Spleen (tissue), 7 donors: ENCODE results near the gene CCDC92.

ENCODE experiments used
- POLR2AphosphoS5 ChIP-seq, 3 donors: sonication (generic); formaldehyde crosslinking; IDR thresholded peaks; one replicate each; pipeline ENCODE4 v1.5.1; 2017; ENCODE audit warnings: antibody characterized with exemption in 3 of 3
- TF ChIP-seq, protein P1 (sequence below), 11 experiments: fragments of 200-600 bp in 7 of 11; fragments of 450-650 bp in 4 of 11; sonication (generic) in 4 of 11; IDR thresholded peaks in 8 of 11; conservative IDR thresholded peaks in 3 of 11; 1 replicate in 7 of 11; 2 replicates in 4 of 11; pipeline versions ENCODE4 v1.4.0 to v1.8.0; 2016 to 2021; ENCODE audit warnings: antibody characterized with exemption in 11 of 11, inconsistent platforms in 4 of 11, mild to moderate bottlenecking in 1 of 11
- donor health status: DM: no; HTN: no; CAD: no; lungs with moderate emphysema.
- donor health status: DM: no; HTN: no; CAD: no.
- donor health status: DM: no; HTN: no; CAD: no.

DNA sequence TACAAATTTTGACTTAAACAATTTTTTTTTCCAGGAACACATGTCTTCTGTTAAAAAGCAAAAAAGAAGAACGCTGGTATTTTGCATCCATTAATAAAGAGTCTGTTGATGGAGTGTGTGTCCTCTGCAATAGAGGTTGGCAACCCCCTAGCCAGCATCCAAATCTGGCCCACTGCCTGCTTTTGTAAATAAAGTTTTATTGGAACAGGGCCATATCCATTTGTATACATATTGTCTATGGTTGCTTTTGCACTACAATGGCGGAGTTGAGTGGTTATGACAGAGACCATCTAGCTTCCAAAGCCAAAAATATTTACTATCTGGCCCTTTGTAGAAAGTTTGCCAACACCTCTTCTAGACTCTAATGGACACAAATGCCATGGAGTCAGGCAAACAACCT, 49.6 kb downstream of the CCDC92 start:
- TF ChIP-seq, protein P1, sequence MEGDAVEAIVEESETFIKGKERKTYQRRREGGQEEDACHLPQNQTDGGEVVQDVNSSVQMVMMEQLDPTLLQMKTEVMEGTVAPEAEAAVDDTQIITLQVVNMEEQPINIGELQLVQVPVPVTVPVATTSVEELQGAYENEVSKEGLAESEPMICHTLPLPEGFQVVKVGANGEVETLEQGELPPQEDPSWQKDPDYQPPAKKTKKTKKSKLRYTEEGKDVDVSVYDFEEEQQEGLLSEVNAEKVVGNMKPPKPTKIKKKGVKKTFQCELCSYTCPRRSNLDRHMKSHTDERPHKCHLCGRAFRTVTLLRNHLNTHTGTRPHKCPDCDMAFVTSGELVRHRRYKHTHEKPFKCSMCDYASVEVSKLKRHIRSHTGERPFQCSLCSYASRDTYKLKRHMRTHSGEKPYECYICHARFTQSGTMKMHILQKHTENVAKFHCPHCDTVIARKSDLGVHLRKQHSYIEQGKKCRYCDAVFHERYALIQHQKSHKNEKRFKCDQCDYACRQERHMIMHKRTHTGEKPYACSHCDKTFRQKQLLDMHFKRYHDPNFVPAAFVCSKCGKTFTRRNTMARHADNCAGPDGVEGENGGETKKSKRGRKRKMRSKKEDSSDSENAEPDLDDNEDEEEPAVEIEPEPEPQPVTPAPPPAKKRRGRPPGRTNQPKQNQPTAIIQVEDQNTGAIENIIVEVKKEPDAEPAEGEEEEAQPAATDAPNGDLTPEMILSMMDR (IDR thresholded peaks at IDR 0.05 in 8 of 11, conservative IDR thresholded peaks at IDR 0.05 in 3 of 11): no peak
- TF ChIP-seq POLR2AphosphoS5 (IDR thresholded peaks at IDR 0.05): no peak
